ENCODE measurements around the gene ARHGEF28.
A peak's percentile ranks its signal among the peaks of the same experiment; 100 is the strongest.

Gene ARHGEF28

DNA sequence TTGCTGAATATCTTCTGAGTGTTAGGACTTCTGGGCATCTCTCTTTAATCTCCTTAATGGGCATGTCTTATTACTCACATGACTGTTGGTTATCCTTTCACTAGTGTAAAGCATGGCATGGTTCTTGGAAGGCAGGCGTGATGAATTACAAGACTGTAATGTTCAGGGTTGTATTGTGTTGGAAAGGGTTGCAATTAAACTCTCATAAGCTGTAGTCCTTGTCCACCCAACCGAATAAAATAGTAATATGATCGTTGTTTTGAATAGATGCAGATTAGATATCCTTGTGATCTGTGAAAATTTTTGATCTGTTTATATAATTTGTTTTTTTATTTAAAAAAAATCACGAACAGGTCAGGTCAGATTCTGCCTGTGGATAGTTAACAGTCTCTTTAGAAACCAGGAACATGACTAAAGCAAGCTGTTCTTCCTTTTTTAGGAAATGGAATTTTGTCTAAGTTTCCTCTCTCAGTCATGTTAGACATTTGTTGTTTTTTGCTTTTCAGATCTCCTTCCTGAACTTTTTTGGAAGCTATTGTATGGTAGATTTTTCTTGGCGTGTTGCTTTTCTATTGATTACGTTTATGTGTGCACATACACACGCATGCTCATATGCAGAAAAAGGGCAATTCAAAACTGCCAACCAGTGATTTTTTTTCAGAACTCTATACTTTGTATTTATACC is 121.8 kb downstream of the ARHGEF28 start:
- DNase-seq, result no peak

DNA sequence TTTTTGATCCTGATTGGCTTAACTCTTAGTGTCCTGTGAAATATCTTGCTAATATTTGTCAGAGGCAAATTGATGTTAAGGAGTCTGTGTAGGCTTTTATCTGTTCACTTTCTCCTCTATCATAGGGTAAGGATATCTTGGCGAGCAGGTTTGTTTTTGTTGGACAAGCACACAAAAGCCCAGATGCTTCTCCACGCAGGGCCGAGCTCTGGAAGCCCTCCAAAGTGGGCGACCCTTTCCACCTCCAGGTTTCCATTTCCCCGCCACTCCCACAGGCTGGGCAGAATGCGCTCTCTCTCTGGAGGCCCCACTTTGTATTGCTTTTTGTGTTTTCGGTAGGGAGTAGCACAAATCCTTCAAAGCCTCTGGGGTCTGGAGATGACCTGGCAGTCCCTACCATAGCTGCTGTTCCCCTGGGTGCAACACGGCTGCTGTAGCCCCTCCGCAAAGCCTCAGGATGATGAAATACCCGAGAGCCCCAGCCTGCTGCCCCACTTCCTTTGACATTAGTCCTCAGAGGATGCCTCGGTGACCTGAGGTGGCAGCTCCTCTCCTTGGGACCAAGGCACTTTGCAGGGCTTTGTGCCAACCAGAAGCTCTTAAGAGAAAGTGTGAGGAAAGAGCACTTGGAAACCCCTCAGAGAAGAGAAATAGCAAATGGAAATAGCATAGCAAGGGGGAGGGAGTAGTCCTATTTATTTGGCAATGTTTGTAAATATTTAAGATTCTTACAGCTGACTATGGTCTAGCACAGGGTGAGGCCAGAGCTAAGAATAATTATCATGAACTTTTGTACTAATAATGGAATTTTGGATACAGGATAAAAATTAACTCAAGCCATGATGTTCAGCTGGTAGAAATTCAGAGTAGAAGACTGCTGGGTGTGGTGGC is 122.8 kb downstream of the ARHGEF28 start:
- DNase-seq, result no peak

DNA sequence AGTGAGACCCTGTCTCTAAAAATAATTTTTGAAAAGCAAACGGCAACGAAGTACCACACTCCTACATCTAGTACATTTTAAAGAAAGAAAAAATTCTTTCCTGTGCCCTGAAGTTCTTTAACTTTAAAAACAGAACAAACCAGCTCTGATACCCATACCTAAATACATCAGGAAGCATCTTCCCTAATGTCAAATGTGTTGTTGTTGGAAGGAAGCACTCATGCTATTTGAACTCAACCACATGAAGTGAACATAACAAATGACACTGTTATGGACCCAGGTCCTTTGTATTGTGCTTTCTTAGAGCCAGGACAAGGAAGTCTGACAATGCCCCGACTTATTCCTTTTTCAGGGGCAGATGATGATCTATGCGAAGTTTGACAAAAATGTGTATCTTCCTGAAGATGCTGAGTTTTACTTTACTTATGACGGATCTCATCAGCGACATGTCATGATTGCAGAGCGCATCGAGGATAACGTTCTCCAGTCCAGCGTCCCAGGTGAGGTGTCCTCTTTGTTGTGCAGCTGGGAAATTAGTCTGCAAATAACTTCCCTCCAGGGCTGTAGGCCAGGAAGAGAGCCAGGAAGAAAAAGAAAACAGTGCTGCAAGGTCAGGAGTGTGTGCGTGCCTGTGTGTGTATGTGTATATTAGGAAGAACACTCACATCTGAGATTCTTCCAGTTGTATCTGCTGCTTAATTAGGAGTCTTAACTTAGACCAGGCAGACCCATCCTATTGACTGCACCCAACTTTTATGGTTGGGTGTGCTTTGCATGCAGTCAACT is 123.7 kb downstream of the ARHGEF28 start:
- no peak for DNase-seq

DNA sequence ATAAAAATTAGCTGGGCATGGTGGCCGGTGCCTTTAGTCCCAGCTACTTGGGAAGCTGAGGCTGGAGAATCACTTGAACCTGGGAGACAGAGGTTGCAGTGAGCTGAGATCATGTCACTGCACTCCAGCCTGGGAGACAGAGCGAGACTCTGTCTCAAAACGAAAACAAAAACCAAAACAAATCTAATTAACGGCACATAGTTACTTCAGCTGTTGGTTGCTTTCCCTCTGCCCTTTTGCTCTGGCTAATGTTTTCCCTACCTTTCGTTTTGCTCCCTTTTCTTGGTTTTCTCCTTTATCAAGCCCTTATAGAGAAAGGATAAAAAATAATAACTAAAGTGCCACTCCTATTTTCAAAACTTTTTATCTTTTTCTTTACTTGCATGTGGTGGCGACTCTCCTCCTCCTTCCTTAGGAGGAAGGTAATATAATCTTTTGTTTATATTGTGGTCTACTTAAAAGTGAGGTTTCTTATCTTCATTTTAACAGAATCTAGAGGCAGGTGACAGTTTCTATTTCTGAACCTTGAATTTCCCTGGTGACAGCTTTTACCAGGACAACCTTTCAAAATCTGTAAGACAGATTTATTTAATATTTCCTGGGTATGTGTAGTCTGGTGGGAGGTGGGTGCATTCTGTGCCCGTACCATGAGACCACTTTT is 125.4 kb downstream of the ARHGEF28 start:
- peak; percentile 14 for DNase-seq

DNA sequence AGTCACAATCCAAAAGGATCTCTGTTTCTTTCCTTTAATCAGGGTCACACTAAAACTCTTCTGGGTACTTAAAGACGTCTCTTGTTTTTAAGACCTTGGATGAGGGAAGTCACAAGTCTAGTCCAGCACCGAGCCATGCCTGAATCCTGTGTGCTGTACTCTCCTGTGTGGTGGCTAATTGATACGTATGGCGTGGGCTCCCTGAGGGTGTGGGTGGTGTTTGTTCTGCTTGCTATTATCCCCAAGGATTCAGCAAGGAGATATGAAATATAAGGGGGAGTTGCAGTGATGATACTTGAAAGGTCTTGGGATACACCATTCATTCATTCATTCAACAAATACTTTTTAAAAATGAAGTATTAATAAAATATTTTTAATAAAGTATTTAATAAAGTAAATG is 128.3 kb downstream of the ARHGEF28 start:
- no peak for DNase-seq

DNA sequence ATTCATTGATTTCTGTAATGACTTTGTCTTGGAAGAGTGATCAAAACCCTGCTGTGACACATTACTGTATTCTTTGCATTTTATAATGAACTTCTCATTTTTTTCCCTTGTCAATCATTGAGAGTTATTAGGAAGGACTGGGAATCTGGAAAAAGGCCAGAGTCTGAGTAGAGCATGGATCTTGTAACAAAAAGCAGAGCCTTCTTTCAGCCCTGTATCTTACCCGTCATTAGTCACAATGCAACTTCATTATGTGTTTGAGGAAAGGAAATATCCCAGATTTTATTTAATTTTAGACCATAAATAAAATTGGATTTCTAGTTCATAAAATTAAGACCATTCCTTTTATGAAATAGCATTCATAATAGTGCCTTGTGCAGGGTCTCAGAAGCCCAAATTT is 131.4 kb downstream of the ARHGEF28 start:
- no peak for DNase-seq

DNA sequence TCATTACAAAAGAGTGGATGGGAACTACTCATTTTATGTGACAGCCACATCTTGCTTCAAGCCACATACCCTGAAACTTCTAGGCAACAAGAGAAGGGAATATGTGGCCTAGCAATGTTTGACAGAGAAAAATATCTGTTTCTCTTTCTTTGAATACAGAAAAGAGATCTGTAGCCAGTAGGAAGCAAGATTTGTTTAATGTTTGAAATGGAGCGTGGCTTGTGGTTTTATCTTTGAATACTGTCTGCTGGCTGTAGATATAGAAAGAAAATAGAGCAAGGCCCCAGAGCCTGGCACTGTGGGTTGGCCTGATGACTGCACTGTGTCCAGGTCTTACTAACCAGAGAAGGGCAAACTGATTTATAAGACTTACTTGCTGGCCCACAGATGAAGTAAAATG is 133.8 kb downstream of the ARHGEF28 start:
- peak; percentile 52 for DNase-seq

DNA sequence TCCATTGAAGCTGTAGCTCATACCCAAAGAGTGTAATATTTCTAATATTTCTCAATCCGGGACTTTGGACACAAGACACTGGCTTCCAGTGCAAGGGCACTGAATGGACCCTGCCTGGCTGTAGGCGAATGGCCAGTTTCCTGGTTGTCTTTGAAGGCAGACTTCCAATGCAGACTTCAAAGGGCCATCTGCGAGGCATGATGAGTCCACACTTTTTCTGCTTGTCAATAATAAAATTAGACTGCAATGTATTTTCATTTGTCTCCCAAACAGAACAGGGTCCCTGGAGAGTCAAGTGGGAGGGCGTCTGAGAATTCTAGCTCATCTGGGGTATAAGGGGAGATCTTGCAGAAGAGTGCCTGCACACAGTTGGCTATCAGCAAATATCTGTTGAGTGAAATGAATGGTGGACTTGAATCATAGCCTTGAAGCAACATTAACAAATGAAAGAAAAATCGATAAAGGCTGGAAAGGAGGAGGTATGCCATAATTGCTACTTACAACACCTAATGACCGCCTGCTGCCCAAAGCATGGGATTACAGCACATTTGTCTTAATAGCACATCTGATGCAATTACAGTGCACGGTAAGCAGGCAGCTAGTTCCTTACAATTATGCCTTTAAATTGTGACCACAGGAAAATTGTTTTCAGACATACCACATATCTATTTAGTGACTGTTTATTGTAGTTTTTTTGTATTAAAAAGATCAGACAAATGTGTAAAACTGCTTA is 137.5 kb downstream of the ARHGEF28 start:
- DNase-seq, result no peak

DNA sequence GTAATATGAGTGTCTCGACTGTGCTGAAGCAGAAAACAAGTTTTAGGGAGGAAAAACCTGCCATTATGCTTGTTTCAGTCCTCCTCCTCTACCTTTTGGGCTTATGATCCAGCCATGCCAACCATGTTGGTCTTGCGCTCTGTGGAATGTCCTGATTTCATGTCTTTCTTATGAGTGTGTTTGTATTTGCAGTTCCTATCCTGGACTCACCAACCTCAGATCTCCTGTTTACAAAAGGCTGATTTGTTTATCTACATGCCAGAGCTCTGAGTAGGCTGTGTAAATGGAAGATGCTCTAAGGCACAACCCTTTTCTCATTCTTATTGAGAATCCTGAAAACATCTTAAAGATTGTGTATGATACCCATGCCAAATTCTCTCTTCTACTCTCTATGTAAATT is 138.6 kb downstream of the ARHGEF28 start:
- DNase-seq, result no peak

DNA sequence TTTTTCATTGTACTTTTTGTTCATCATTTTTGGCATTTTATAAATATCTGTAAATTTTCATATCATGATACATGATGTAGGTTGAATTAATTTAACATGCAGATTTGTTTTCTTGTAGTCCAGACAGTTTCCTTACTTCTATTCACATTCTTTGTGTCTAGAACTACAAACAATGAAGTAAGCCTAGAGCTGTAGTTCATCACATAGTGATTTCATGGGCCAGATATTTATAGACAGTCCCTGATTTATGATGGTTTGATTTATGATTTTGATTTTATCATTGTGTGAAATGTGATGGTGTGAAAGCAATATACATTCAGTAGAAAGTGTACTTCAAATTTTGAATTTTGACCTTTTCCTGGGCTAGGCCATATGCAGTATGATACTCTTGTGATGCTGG is 139.0 kb downstream of the ARHGEF28 start:
- DNase-seq, result no peak

DNA sequence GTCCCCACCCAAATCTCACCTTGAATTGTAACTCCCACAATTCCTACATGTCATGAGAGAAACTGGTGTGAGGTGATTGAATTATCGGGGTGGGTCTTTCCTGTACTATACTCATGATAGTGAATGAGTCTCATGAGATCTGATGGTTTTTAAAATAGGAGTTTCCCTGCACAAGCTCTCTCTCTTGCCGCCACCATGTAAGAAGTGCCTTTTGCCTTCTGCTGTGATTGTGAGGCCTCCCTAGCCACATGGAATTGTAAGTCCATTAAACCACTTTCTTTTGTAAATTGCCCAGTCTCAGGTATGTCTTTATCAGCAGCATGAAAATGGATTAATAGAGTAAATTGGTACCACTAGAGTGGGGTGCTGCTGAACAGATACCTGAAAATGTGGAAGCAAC is 140.9 kb downstream of the ARHGEF28 start:
- DNase-seq, result no peak

DNA sequence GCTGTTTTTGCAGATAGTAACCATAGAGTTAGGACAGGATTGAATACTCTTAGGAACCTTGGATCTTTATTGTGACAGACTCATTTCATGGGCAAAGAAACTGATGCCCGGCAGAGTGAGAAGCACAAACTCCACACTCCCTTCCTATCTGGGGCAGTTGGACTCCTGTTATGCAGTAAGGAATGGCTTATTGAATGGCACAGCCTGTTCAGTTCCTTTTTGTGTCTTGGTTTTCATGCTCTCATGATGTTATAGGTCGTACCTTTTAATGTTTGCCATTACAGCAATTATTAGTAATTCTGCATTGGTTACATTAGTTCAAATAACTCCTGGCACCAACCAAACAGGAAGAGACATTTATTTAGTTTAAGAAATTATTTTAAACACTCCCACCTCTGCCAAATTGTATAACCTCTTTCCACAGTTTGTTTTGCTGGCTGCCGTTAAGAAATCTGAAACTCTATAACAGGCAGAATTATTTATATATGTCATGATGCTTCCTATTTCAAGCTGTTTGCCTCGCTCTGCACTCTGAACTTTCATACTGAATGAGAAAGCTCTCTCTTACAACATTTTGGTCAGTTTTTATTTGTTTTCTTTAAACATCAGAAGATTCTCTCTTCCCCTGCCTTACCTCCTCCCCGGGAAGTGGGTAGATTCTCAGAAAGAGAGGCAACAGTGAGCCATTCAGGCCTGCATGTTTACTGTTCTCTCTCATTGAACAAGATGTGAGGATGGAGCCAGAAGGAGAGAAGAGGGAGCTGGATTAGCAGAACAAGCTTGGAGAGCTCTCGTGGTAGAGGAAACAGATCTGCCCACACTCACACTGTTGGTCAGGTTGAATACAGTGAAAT is 144.4 kb downstream of the ARHGEF28 start:
- no peak for DNase-seq

DNA sequence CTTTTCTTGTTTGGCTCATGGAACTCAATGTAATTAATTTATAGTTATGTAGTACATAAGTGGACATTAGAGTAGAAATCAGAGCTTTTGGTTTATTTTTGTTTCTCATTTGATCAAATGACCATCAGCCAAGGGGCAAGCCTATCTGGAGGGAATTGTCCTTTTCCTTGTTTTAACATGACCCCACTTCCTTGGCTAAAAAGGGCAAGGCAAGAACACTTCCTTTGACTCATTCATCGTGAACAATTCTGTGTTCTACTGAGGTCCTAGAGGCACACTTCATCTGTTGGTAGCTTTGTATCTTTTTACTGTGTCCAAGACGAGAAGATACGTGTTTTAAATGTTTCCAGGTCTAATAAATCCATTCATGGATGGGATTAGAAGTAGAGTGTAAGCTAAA is 148.9 kb downstream of the ARHGEF28 start:
- no peak for DNase-seq

DNA sequence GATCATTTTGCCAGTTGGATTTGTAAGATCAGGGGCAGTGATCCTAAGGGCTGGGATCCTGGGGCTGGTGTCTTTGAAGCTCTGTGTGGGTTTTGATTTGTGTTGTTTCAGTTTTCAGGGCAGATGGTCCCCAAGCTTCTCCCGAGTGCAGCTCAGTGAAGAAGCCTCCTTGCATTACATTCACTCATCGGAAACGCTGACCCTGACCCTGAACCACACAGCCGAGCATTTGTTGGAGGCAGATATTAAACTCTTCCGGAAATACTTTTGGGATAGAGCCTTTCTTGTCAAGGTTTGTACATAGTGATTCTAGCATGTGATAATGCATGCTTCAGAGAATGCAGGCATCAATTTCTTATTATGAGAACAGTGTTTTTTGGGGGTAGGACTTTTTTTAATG is 150.4 kb downstream of the ARHGEF28 start:
- DNase-seq, result no peak

DNA sequence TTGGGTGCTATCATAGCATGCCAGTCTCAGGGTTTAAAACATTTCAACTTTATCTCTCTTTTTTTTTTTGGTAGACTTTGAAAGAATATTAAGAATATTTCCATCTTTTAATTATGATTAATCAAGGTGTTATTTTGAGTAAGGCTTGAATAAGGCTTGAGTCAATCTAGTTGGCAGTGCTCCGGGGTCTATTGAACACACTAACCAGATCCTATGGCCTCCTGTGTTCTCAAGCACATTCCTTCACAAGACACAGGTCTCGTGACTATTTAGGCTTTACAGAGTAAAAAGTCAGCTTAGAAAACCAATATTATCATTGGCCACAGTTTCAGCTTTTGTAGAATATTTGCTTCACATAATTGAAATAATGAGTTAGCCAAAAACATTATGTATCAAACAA is 151.2 kb downstream of the ARHGEF28 start:
- DNase-seq, result no peak

DNA sequence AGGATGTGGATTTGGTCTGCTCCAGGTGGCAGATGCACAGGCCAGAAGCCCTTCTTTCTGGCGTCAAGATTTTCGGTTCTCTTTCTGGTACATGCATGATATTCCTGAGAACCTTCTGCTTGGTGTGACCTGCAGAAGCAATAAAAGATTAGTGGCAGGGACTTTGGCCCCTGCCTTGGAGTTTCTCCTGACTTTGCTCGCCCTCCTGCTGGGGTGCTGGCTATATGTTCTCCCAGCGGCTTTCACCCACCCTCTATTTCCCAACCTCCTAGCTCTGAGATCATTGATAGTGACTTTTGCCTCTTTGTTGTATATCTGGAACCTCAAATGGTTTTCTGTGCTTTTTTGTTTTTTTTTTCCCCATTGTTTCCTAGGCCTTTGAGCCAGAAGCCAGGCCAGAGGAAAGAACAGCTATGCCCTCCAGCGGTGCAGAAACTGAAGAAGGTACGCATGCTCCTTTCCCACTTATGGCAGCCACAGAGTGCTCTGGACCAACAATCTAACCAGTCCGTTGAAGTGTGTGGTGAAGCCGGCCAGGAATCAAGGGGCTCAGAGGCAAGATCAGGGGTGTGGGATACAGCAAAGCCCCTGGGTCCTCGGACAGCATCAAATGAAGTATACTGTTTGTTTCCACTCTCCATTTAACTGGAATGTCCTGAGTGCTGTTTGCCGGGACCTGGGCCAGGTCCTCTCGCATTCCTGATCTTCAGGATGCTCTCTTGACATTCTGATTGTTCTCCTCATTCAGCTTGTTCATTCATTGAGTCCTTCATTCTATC is 154.5 kb downstream of the ARHGEF28 start:
- no peak for DNase-seq

DNA sequence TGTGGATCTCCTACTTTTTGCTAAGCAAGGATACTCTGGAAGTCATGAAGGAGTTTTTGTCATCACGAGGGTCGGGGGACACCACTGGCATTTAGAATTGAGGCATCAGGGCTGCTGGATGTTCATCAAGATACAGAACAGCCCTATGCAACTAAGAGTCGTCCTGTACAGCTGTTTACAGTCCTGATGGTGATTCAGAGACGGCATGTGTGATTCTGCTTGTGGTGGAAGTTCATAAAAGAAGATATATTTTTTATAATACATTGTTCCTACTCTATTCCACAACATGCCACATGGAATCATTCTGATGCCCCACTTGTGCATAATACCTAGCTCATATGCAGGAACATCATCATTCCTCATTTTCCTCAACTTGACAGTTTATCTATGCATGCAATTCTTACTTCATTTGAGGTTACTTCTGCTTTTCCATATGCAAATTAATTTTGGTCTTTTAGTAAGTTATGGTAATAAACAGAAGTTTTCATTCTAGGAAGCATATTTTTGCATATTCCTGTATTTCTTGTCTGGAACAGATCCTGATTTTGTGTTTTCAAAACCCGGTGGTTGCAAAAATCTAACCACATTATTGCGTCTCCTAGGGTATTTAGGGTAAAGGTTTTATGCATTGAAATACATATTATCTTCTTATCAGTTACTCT is 155.2 kb downstream of the ARHGEF28 start:
- DNase-seq, result no peak

DNA sequence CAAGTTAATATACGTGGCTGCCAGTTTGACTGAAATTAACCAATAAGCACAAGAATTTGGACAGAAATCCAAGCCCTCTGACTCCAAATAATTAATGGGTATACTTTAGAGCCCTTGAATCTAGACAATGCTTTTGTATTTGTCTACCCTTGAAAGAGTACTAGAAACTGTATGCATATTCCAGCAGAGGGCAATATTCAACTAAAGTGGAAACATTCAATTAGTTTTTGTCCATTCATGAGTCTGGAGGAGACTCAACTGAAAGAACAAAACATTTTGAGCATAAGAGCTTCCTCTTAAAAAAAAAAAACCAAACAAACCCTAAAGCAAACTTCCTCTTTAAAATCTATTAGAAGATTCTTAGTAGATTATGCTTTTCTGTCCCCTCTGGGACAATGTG is 157.8 kb downstream of the ARHGEF28 start:
- DNase-seq, result peak; percentile 51

DNA sequence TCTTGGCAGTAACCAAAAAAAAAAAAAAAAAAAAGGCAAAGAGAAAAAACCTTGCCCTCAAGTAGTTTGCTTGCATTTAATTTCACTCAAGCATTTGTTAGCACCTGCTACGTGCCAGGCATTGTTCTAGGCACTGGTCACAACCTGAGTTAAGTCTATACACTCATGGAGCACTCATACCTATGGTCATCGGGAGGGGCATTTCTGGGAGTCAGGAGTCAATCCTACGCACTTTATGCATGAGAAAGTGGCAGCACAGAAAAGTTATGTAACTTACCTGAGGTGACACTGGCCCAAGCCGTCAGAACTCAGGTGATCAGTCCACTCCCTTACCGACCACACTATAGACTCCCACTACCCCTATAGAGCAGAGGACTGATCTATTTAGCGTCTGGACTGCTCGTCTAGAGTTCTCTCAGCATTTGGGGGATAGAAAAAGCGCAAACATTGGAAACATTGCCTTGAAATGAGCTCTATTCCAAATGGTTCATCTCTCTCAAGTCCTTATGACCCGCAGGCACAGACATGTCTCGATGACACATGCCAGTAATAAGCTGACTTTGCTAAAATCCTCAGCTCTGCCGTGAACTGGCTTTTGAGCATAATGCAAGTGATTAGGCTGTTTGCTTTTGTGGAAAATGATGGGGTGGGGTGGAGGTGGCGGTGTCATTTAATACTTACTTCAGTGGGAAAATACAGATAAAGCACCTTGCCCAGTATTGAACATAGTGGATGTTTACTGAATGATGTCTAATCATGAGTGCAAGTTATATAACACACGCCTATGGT is 160.2 kb downstream of the ARHGEF28 start:
- DNase-seq, result no peak

Measured in OCI-M1 (cell line).